Measurements from ENCODE around the gene GPD2. TPM values are rescaled to one million over a fixed set of nuclear protein-coding genes. Genes with fewer than 3 reads are reported as not detected.

Gene GPD2
- total RNA-seq, 1 experiment from 2014 or later: 32.2 TPM

DNA sequence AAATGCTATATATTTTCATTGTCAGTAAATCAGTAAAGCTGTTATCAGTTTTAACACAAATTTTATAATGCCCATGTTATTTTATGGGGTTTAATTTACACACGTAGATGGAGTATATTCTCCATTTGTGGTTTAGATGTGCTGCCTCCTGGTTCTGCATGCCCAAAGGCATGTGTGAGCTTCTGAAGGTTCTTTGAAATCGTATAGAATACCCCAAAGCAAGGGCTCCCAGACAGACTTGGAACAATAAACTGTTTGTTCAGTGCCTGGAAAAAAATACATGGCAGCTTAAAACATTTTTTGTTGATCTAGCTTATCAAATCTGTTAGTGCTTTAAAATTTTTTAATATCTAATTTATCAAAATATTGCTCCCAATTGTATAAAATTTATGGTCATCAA is 150.4 kb downstream of the GPD2 start:
- no peaks in the 10 kb centered on the region for H3K27me3 Mint-ChIP-seq (ENCODE audit: low read depth)
- ChIA-PET POLR2A (no interaction called here), CTCF (interaction anchor here (2.1 kb wide), 1 partner anchor 252 kb away, joined by 5 read pairs; no protein-coding TSS in a partner anchor)
- ATAC-seq: no peak
- peaks cover 36% of the 10 kb centered on the region for H3K4me1 Mint-ChIP-seq
- H3K9me3 Mint-ChIP-seq: no peaks in the 10 kb centered on the region
- no peak overlapping the region for H3K27ac Mint-ChIP-seq
- TF ChIP-seq NFYB (CRISPR knock-in tag; conservative IDR thresholded peaks at IDR 0.05; ENCODE audit: low read depth) (no peak), ZNF263 (CRISPR knock-in tag; IDR thresholded peaks at IDR 0.05; ENCODE audit: low read depth) (no peak), ZNF425 (CRISPR knock-in tag; conservative IDR thresholded peaks at IDR 0.05) (no peak), CTCF (IDR thresholded peaks at IDR 0.05) (no peak), CREB1 (CRISPR knock-in tag; IDR thresholded peaks at IDR 0.05) (no peak), GABPB1 (CRISPR knock-in tag; IDR thresholded peaks at IDR 0.05) (no peak), ZBTB21 (CRISPR knock-in tag; IDR thresholded peaks at IDR 0.05; ENCODE audit: borderline replicate concordance) (no peak), ZNF121 (CRISPR knock-in tag; IDR thresholded peaks at IDR 0.05) (no peak), MLX (CRISPR knock-in tag; IDR thresholded peaks at IDR 0.05) (no peak), NFATC4 (CRISPR knock-in tag; IDR thresholded peaks at IDR 0.05) (no peak)
- TF ChIP-seq, protein P1, sequence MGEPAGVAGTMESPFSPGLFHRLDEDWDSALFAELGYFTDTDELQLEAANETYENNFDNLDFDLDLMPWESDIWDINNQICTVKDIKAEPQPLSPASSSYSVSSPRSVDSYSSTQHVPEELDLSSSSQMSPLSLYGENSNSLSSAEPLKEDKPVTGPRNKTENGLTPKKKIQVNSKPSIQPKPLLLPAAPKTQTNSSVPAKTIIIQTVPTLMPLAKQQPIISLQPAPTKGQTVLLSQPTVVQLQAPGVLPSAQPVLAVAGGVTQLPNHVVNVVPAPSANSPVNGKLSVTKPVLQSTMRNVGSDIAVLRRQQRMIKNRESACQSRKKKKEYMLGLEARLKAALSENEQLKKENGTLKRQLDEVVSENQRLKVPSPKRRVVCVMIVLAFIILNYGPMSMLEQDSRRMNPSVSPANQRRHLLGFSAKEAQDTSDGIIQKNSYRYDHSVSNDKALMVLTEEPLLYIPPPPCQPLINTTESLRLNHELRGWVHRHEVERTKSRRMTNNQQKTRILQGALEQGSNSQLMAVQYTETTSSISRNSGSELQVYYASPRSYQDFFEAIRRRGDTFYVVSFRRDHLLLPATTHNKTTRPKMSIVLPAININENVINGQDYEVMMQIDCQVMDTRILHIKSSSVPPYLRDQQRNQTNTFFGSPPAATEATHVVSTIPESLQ (CRISPR knock-in tag; IDR thresholded peaks at IDR 0.05): no peak
- H3K36me3 Mint-ChIP-seq: no peaks in the 10 kb centered on the region
- no peak for DNase-seq (ENCODE audit: low spot score)
- no peak overlapping the region for H3K4me3 Mint-ChIP-seq

GRCh38 chr2:156589381-156590079 is 153.4 kb downstream of the GPD2 start:
- ChIA-PET POLR2A (interaction anchor here (0.7 to 0.8 kb wide), 2 partner anchors 247 to 259 kb away, joined by 3 read pairs; no protein-coding TSS in a partner anchor), CTCF (interaction anchor here (0.6 to 2.1 kb wide), 8 partner anchors 16 to 1217 kb away, joined by 3 to 26 read pairs (median 4); no protein-coding TSS in a partner anchor)
- Mint-ChIP-seq H3K4me1 (peaks cover 56% of the 10 kb centered on the region), H3K27ac (peak overlapping the region; percentile 48; the same call in 1 of the 2 replicates), H3K4me3 (no peak overlapping the region), H3K9me3 (no peaks in the 10 kb centered on the region), H3K36me3 (no peaks in the 10 kb centered on the region), H3K27me3 (ENCODE audit: low read depth) (no peaks in the 10 kb centered on the region)
- no peak for DNase-seq (ENCODE audit: low spot score)
- peak; percentile 50 for ATAC-seq
- no peak for TF ChIP-seq HMGXB4 (CRISPR knock-in tag; IDR thresholded peaks at IDR 0.05)
- no peak for TF ChIP-seq CDX4 (CRISPR knock-in tag; IDR thresholded peaks at IDR 0.05; ENCODE audit: borderline replicate concordance)
- no peak for TF ChIP-seq ESRRA (CRISPR knock-in tag; IDR thresholded peaks at IDR 0.05; ENCODE audit: borderline replicate concordance)
- no peak for TF ChIP-seq ELF4 (CRISPR knock-in tag; IDR thresholded peaks at IDR 0.05; ENCODE audit: low read depth)
- no peak for TF ChIP-seq ZNF138 (CRISPR knock-in tag; conservative IDR thresholded peaks at IDR 0.05)
- TF ChIP-seq, protein P2, sequence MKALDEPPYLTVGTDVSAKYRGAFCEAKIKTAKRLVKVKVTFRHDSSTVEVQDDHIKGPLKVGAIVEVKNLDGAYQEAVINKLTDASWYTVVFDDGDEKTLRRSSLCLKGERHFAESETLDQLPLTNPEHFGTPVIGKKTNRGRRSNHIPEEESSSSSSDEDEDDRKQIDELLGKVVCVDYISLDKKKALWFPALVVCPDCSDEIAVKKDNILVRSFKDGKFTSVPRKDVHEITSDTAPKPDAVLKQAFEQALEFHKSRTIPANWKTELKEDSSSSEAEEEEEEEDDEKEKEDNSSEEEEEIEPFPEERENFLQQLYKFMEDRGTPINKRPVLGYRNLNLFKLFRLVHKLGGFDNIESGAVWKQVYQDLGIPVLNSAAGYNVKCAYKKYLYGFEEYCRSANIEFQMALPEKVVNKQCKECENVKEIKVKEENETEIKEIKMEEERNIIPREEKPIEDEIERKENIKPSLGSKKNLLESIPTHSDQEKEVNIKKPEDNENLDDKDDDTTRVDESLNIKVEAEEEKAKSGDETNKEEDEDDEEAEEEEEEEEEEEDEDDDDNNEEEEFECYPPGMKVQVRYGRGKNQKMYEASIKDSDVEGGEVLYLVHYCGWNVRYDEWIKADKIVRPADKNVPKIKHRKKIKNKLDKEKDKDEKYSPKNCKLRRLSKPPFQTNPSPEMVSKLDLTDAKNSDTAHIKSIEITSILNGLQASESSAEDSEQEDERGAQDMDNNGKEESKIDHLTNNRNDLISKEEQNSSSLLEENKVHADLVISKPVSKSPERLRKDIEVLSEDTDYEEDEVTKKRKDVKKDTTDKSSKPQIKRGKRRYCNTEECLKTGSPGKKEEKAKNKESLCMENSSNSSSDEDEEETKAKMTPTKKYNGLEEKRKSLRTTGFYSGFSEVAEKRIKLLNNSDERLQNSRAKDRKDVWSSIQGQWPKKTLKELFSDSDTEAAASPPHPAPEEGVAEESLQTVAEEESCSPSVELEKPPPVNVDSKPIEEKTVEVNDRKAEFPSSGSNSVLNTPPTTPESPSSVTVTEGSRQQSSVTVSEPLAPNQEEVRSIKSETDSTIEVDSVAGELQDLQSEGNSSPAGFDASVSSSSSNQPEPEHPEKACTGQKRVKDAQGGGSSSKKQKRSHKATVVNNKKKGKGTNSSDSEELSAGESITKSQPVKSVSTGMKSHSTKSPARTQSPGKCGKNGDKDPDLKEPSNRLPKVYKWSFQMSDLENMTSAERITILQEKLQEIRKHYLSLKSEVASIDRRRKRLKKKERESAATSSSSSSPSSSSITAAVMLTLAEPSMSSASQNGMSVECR (CRISPR knock-in tag; IDR thresholded peaks at IDR 0.05; ENCODE audit: borderline replicate concordance): no peak
- no peak for TF ChIP-seq GTF2I (CRISPR knock-in tag; conservative IDR thresholded peaks at IDR 0.05)
- TF ChIP-seq MXD4 (CRISPR knock-in tag; IDR thresholded peaks at IDR 0.05; ENCODE audit: borderline replicate concordance): no peak
- no peak for TF ChIP-seq IRF1 (CRISPR knock-in tag; IDR thresholded peaks at IDR 0.05)
